ENCODE data around the gene PPARGC1A. TPM values are rescaled to one million over a fixed set of nuclear protein-coding genes. Genes with fewer than 3 reads are reported as not detected.

Gene PPARGC1A
- total RNA-seq, 1 experiment from 2014 or later, result 0.12 TPM

DNA sequence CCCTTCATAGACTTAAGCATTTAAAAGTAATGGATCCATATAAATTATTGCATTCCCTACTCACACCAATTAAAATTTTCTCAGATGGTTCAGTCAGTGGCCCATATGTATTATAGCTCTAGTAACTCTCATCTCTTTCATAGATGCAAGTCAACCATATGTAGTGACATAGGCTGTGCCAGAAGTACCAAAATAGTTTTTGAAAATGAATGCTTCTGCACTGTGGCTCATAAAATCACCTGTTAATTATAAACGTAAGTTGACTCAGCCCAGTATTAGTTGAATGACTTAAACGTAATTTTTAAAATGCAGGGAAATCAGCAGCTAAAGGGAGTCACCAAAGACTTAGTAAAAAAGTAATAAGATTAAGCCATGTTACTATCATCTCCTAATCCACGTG, 143.8 kb downstream of the PPARGC1A start:
- H3K27ac Mint-ChIP-seq (ENCODE audit: low read depth, unreplicated experiment), result no peak overlapping the region
- H3K27me3 Mint-ChIP-seq (ENCODE audit: insufficient read depth, unreplicated experiment), result no peaks in the 10 kb centered on the region
- no peaks in the 10 kb centered on the region for H3K4me1 Mint-ChIP-seq (ENCODE audit: insufficient read depth, unreplicated experiment)
- DNase-seq (ENCODE audit: unreplicated experiment), result no peak
- TF ChIP-seq, protein P1, sequence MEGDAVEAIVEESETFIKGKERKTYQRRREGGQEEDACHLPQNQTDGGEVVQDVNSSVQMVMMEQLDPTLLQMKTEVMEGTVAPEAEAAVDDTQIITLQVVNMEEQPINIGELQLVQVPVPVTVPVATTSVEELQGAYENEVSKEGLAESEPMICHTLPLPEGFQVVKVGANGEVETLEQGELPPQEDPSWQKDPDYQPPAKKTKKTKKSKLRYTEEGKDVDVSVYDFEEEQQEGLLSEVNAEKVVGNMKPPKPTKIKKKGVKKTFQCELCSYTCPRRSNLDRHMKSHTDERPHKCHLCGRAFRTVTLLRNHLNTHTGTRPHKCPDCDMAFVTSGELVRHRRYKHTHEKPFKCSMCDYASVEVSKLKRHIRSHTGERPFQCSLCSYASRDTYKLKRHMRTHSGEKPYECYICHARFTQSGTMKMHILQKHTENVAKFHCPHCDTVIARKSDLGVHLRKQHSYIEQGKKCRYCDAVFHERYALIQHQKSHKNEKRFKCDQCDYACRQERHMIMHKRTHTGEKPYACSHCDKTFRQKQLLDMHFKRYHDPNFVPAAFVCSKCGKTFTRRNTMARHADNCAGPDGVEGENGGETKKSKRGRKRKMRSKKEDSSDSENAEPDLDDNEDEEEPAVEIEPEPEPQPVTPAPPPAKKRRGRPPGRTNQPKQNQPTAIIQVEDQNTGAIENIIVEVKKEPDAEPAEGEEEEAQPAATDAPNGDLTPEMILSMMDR (IDR thresholded peaks at IDR 0.05; ENCODE audit: unreplicated experiment), result no peak
- no peaks in the 10 kb centered on the region for H3K9me3 Mint-ChIP-seq (ENCODE audit: unreplicated experiment)
- H3K36me3 Mint-ChIP-seq (ENCODE audit: insufficient read depth, unreplicated experiment), result no peaks in the 10 kb centered on the region
- ChIA-PET POLR2A (no interaction called here), CTCF (no interaction called here)
- no peak overlapping the region for H3K4me3 Mint-ChIP-seq (ENCODE audit: unreplicated experiment)
- intact Hi-C loops (cut with micrococcal nuclease), result no loop called here
- no TSS peak for BruUV-seq (replicated peaks)

DNA sequence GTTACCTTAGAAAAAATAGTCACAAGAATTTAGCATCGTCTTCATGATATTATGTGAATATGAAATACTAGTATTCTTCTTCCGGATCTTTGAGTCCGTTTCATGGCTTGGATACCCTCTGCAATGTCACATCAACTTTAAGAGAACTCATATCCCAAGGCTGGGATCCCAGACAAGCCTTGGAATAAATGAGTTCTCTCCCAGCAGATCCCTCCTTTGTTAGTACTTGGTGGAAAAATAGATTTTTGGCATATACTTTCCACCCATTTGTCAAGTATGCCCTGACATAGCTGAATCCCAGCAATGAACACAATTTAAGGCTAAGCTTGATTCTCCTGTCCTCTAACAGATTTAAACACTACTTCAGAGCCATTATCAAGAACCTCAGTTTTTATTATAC, 144.5 kb downstream of the PPARGC1A start:
- TF ChIP-seq, protein P1 (IDR thresholded peaks at IDR 0.05; ENCODE audit: unreplicated experiment), result no peak
- H3K27ac Mint-ChIP-seq (ENCODE audit: low read depth, unreplicated experiment), result no peak overlapping the region
- H3K27me3 Mint-ChIP-seq (ENCODE audit: insufficient read depth, unreplicated experiment), result no peaks in the 10 kb centered on the region
- CTCF ChIA-PET, result no interaction called here
- DNase-seq (ENCODE audit: unreplicated experiment), result no peak
- H3K4me3 Mint-ChIP-seq (ENCODE audit: unreplicated experiment), result no peak overlapping the region
- H3K4me1 Mint-ChIP-seq (ENCODE audit: insufficient read depth, unreplicated experiment), result no peaks in the 10 kb centered on the region
- no peaks in the 10 kb centered on the region for H3K9me3 Mint-ChIP-seq (ENCODE audit: unreplicated experiment)
- H3K36me3 Mint-ChIP-seq (ENCODE audit: insufficient read depth, unreplicated experiment), result no peaks in the 10 kb centered on the region
- intact Hi-C loops (cut with micrococcal nuclease), result no loop called here
- POLR2A ChIA-PET, result no interaction called here
- no TSS peak for BruUV-seq (replicated peaks)
